GM21737 (cell line): ENCODE measurements around the gene IGFBP3.

ENCODE experiments used
- ATAC-seq: cut with Tn5 transposase; IDR thresholded peaks from one replicate; pipeline ENCODE4 v1.9.1; 2021; ENCODE audit warnings: mild to moderate bottlenecking, moderate library complexity; ENCODE audit not compliant: unreplicated experiment

IGFBP3 gene

DNA sequence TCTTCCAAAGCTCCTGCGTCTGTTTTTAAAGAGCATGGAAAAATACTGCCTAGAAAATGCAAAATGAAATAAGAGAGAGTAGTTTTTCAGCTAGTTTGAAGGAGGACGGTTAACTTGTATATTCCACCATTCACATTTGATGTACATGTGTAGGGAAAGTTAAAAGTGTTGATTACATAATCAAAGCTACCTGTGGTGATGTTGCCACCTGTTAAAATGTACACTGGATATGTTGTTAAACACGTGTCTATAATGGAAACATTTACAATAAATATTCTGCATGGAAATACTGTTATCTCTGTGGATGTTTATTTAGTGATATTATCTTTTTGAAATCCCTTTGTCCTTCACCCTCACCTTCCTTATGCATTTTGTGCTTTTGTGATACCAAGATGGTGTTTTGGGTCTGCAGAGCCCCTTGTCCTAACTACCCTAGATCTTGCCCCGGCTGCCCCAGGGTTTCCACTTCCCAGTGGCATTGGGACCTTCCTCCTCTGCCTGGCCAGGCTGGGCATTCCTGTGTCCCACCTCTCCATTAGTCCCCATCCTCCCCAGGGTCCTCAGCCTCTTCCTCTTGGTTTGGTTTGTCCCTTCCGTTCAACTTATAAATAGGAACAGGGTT, 27.6 kb downstream of the IGFBP3 start:
- ATAC-seq: no peak

- ATAC-seq: no peak
Measured at GRCh38 chr7:45892407-45893035, 28.6 kb downstream of the IGFBP3 start.

GRCh38 chr7:45891462-45892402, 29.3 kb downstream of the IGFBP3 start:
- ATAC-seq: no peak

- ATAC-seq: no peak
Measured at GRCh38 chr7:45890902-45891461, 30.1 kb downstream of the IGFBP3 start.

DNA sequence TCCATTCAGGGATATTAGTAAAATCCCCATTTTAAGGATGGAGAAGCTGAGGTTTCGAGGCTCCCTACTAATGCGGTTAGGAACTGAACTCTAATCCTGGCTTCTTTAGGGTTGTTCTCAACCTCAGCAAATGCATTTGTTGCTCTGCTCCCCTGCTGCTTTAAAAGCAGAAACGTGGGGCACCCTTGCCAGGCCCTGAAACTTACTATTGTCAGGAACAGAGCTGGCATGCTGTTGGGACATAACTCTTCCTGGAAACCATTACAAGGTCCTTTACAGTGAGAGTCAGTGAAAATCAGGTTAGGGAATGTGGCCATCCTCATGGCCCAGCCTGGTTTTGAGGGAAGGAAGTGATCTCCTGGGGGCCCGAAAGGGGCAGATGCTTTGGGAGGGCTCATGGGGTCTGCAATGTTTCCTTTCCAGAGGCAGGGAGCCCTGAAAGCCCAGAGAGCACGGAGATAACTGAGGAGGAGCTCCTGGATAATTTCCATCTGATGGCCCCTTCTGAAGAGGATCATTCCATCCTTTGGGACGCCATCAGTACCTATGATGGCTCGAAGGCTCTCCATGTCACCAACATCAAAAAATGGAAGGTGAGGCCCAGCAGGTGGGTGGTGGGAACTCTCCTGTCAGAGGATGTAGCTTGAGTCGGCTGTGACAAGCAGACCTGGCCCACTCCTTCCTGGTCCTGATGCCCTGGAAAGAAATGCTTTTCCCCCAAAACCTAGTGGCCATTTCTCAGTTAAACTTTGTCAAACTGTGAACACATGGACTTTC, 30.8 kb downstream of the IGFBP3 start:
- no peak for ATAC-seq

DNA sequence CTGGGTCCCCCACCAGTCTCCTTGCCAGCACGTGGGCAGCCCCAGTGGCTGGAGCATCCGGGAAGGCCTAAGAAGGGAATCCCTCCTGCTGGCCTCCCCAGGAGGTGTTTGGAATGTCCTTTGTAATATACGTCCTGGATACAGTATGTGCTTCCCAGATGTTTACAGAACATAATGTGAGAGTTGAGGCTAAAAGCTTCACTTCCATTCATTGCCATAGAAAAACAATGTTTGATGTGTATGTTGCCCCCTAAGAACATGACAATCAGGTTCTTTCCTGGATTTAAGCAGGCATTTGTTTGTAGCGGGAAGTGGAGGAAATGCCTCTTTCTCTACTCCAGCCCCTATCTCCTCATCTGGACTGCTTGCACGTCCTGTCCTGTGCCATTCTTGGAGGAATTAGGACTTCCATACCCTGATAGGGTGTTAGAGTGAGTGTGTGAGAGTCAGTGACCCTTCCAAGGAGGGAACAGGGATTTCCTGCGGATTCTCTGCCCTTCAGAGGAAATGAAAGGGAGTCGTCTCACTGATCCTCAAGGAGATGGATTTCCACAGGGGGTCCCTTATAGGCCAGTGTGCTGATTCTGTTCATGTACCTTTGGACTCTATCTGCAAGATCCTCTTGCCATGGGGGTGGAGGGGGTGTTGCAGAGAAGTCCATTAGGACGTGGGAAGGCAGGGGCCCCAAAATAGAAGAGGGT, 31.6 kb downstream of the IGFBP3 start:
- ATAC-seq: no peak

- no peak for ATAC-seq
Measured at GRCh38 chr7:45888993-45889366, 32.1 kb downstream of the IGFBP3 start.

GRCh38 chr7:45888185-45888992, 32.7 kb downstream of the IGFBP3 start, which contains the start of gene IGFBP1:
Gene IGFBP1, plus strand, starts transcription at chr7:45888488. Its CDS starts 165 bp downstream, at chr7:45888653.
- ATAC-seq: no peak

DNA sequence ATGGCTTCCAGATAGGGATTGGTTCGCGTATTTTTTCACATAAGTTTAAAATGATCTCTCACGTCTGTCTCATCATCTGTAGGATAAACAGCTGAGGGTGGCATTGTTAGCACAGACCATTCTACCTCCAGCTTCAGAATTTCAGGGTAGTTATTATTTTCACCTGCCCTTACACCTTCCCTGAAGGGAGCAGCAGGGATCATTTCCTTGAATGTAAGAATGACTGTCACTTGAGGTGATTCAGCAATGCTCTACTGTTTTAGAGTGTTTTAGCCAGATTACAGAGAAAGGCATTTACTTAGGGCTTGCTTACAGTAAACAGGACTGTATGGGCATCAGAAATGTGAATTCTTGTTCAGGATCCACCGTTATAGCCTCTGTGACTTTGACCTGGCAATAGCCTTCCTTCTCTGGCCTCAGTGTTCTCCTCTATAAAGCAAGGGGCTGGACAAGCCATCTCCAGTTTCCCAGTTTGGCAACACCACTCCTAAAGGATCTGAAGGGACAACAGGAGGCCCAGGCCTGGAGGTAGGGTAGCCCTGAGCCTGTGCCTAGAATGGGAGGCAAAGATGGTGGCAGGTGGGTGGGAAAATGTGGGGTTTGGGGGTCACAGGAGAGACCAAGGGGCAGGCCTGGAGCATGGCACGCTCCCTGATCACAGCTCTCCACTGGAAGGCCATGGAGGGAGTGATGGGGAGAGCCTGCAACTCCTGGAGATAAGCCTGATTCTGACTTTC, 34.0 kb downstream of the IGFBP3 start:
- no peak for ATAC-seq

- no peak for ATAC-seq
Measured at GRCh38 chr7:45885264-45885882, 35.7 kb downstream of the IGFBP3 start.

GRCh38 chr7:45884136-45884535, 36.9 kb downstream of the IGFBP3 start:
- no peak for ATAC-seq

- ATAC-seq: no peak
Measured at GRCh38 chr7:45882465-45882810, 38.6 kb downstream of the IGFBP3 start.

DNA sequence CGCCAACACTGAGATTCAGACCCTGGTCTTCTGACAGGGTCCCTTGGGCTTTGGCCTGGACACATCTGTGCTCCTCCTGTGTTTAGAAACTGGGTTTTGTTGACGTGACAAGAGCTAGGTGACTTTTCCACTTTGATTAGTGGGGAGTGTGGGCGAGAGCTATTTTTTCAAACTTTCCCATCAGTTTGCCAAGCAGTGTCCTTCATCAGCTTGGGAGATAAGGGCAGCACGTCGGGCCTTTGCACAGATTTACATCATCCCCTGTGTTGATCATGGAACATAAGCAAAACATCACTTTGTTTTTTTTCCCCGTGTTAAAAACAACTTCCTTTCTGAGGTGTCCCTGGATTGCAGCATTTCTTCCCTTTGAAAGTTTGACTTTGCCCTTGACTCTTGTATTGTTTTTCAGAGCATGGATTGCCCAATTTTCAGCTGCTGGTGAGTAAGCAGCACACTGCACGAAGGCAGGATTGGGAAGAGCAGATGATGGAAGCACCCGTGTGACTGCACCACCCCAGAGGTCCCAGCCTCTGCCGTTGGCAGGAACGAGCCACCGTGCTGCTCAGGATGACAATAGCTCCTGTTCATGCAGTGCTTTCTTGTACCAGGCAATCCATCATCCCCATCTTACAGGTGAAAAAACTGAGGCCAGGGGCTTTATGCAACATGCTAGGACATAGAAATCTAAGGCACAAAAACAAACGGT, 39.2 kb downstream of the IGFBP3 start:
- no peak for ATAC-seq

DNA sequence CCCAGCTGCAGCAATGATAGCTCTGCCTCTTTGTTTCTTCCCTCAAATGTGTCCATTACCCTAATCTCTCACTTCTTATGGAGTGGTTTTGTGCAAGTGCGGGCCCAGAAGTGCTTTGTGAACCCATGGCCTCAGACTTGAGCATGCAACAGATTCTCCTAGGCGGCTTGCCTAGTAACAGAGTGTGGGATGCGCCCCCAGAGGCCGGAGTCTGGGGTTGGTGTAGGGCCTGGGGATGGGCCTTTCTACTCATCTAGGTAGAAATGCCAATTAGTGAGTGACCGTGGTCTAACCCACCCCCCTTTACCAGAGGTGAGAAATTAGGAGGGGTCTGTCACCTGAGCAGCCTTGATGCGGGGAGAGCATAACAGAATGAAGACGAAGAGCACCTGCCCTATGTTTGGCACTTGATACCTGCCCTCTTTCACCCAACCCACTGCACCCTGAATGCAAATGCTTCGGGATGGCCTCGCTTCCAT, 39.8 kb downstream of the IGFBP3 start:
- no peak for ATAC-seq

DNA sequence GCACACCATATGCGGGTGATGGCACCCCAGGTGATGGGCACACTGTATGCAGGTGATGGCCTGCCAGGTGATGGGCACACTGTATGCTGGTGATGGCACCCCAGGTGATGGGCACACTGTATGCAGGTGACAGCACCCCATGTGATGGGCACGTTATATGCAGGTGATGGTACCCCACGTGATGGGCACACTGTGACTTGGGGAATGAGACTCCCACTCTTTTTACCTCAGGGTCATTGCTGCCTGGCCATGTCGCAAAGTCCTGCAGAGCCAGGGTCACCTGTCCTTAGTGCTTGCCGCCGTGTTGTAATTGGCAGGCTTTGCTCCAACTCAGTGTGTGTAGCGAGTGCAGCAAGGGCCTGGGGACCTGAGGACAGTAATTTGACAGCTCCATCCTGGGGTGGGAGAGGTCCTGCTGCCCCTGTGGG, 40.6 kb downstream of the IGFBP3 start:
- no peak for ATAC-seq

DNA sequence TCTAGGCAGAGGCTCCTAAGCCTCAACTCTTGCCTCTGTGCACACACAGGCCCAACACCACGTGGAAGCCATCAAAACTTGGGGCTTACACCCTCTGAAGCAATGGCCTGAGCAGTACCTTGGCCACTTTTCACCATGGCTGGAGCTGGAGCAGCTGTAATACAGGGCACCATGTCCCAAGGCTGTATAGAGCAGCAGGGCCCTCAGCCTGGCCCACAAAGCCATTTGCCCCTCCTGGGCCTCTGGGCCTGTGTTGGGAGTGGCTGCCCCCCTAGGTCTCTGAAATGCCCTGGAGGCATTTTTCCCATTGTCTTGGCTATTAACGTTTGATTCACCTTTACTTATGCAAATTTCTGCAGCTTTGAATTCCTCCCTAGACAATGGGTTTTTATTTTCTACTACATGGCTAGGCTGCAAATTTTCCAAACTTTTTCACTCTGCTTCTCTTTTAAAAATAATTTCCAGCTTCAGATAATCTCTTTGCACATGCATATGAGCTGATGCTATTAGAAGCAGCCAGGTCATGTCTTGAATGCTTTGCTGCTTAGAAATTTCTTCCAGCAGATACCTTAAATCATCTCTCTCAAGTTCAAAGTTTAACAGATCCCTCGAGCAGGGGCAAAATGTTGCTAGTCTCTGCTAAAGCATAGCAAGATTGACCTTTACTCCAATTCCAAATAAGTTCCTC, 42.5 kb downstream of the IGFBP3 start:
- no peak for ATAC-seq

- ATAC-seq: no peak
Measured at GRCh38 chr7:45876519-45876918, 44.6 kb downstream of the IGFBP3 start.
